Nephron progenitor cell (in vitro differentiated cells): ENCODE results near the gene SLC38A8.

ENCODE experiments used
- DNase-seq: peaks from one replicate; pipeline ENCODE4 v3.0.0; 2021
- H3K27ac Mint-ChIP-seq: 2 replicates; pipeline ENCODE4 v1.8.0; 2021; ENCODE audit warnings: mild to moderate bottlenecking, moderate library complexity, mixed read lengths
- H3K27me3 Mint-ChIP-seq: 2 replicates; pipeline ENCODE4 v1.8.0; 2021; ENCODE audit warnings: mild to moderate bottlenecking, low read depth, mixed read lengths; ENCODE audit not compliant: poor library complexity
- H3K36me3 Mint-ChIP-seq: 2 replicates; pipeline ENCODE4 v1.8.0; 2021; ENCODE audit warnings: low read depth, mixed read lengths
- H3K4me1 Mint-ChIP-seq: 2 replicates; pipeline ENCODE4 v1.8.0; 2021; ENCODE audit warnings: mixed read lengths
- H3K4me3 Mint-ChIP-seq: 2 replicates; pipeline ENCODE4 v1.8.0; 2021; ENCODE audit warnings: mild to moderate bottlenecking, moderate library complexity, mixed read lengths
- H3K9me3 Mint-ChIP-seq: 2 replicates; pipeline ENCODE4 v1.8.0; 2021; ENCODE audit warnings: mild to moderate bottlenecking, moderate library complexity, mixed read lengths
- CTCF ChIP-seq: fragments of 200-600 bp; sonication (generic); IDR thresholded peaks from 2 replicates; pipeline ENCODE4 v1.5.0; 2021; ENCODE audit warnings: antibody characterized with exemption

SLC38A8 gene

GRCh38 chr16:83990492-83990891, 52.1 kb downstream of the SLC38A8 start:
- peaks cover 5% of the 10 kb centered on the region for H3K27me3 Mint-ChIP-seq
- H3K27ac Mint-ChIP-seq: no peak overlapping the region
- DNase-seq: no peak
- TF ChIP-seq CTCF: no peak
- H3K4me1 Mint-ChIP-seq: peaks cover 45% of the 10 kb centered on the region
- no peaks in the 10 kb centered on the region for H3K36me3 Mint-ChIP-seq
- no peak overlapping the region for H3K4me3 Mint-ChIP-seq
- H3K9me3 Mint-ChIP-seq: no peaks in the 10 kb centered on the region

GRCh38 chr16:83989300-83989699, 53.3 kb downstream of the SLC38A8 start:
- peaks cover 5% of the 10 kb centered on the region for H3K27me3 Mint-ChIP-seq
- DNase-seq: no peak
- no peaks in the 10 kb centered on the region for H3K36me3 Mint-ChIP-seq
- no peak for TF ChIP-seq CTCF
- no peak overlapping the region for H3K4me3 Mint-ChIP-seq
- H3K9me3 Mint-ChIP-seq: no peaks in the 10 kb centered on the region
- H3K4me1 Mint-ChIP-seq: peaks cover 33% of the 10 kb centered on the region
- no peak overlapping the region for H3K27ac Mint-ChIP-seq

GRCh38 chr16:83983491-83983890, 59.1 kb downstream of the SLC38A8 start:
- Mint-ChIP-seq H3K27ac (no peak overlapping the region), H3K27me3 (peaks cover 7% of the 10 kb centered on the region), H3K36me3 (peaks cover 25% of the 10 kb centered on the region), H3K4me1 (peaks cover 7% of the 10 kb centered on the region), H3K9me3 (peaks cover 14% of the 10 kb centered on the region), H3K4me3 (no peak overlapping the region)
- no peak for DNase-seq
- no peak for TF ChIP-seq CTCF

- H3K9me3 Mint-ChIP-seq: peaks cover 25% of the 10 kb centered on the region
- H3K36me3 Mint-ChIP-seq: peaks cover 33% of the 10 kb centered on the region
- peaks cover 7% of the 10 kb centered on the region for H3K27me3 Mint-ChIP-seq
- DNase-seq: no peak
- no peak overlapping the region for H3K27ac Mint-ChIP-seq
- no peak overlapping the region for H3K4me3 Mint-ChIP-seq
- H3K4me1 Mint-ChIP-seq: peaks cover 7% of the 10 kb centered on the region
- TF ChIP-seq CTCF: no peak
These were observed 60.8 kb downstream of the SLC38A8 start for GRCh38 chr16:83981799-83982198.

GRCh38 chr16:83980794-83981193, 61.8 kb downstream of the SLC38A8 start:
- H3K9me3 Mint-ChIP-seq: peaks cover 25% of the 10 kb centered on the region
- no peak for TF ChIP-seq CTCF
- H3K27ac Mint-ChIP-seq: no peak overlapping the region
- H3K4me3 Mint-ChIP-seq: no peak overlapping the region
- DNase-seq: no peak
- peaks cover 7% of the 10 kb centered on the region for H3K4me1 Mint-ChIP-seq
- H3K27me3 Mint-ChIP-seq: peaks cover 7% of the 10 kb centered on the region
- peaks cover 33% of the 10 kb centered on the region for H3K36me3 Mint-ChIP-seq

GRCh38 chr16:83979441-83979840, 63.2 kb downstream of the SLC38A8 start:
- H3K4me3 Mint-ChIP-seq: no peak overlapping the region
- no peak overlapping the region for H3K27ac Mint-ChIP-seq
- TF ChIP-seq CTCF: no peak

More at GRCh38 chr16:83979441-83979840, 63.2 kb downstream of the SLC38A8 start:
- H3K27me3 Mint-ChIP-seq: peaks cover 7% of the 10 kb centered on the region
- H3K36me3 Mint-ChIP-seq: peaks cover 33% of the 10 kb centered on the region
- H3K4me1 Mint-ChIP-seq: peaks cover 7% of the 10 kb centered on the region
- no peak for DNase-seq
- H3K9me3 Mint-ChIP-seq: peaks cover 25% of the 10 kb centered on the region
